ENCODE results near the gene MEGF11.

Gene MEGF11

GRCh38 chr15:65957451-65957850, 296.1 kb downstream of the MEGF11 start:
- no peak for DNase-seq

GRCh38 chr15:65956899-65957298, 296.7 kb downstream of the MEGF11 start:
- no peak for DNase-seq

- DNase-seq, result no peak
Observed at GRCh38 chr15:65956307-65956706, 297.2 kb downstream of the MEGF11 start.

- no peak for DNase-seq
Observed at GRCh38 chr15:65954289-65954741, 299.2 kb downstream of the MEGF11 start.

GRCh38 chr15:65953622-65954021, 299.9 kb downstream of the MEGF11 start:
- DNase-seq, result no peak

GRCh38 chr15:65952391-65953053, 301.0 kb downstream of the MEGF11 start:
- DNase-seq, result no peak

GRCh38 chr15:65951007-65951406, 302.5 kb downstream of the MEGF11 start:
- DNase-seq, result no peak

GRCh38 chr15:65949491-65949890, 304.1 kb downstream of the MEGF11 start:
- DNase-seq, result no peak

- DNase-seq, result no peak
Observed at GRCh38 chr15:65949011-65949410, 304.5 kb downstream of the MEGF11 start.

GRCh38 chr15:65948383-65948782, 305.2 kb downstream of the MEGF11 start:
- DNase-seq, result no peak

- DNase-seq, result no peak
Observed at GRCh38 chr15:65947041-65947440, 306.5 kb downstream of the MEGF11 start.

- DNase-seq, result no peak
Observed at GRCh38 chr15:65945616-65946015, 307.9 kb downstream of the MEGF11 start.

- DNase-seq, result no peak
Observed at GRCh38 chr15:65944404-65944803, 309.1 kb downstream of the MEGF11 start.

GRCh38 chr15:65942436-65942835, 311.1 kb downstream of the MEGF11 start:
- DNase-seq, result no peak

GRCh38 chr15:65940618-65940909, 313.0 kb downstream of the MEGF11 start:
- no peak for DNase-seq

- DNase-seq, result peak; percentile 8
Observed at GRCh38 chr15:65939901-65940617, 313.5 kb downstream of the MEGF11 start.

- no peak for DNase-seq
Observed at GRCh38 chr15:65938604-65939003, 314.9 kb downstream of the MEGF11 start.

GRCh38 chr15:65937476-65937875, 316.1 kb downstream of the MEGF11 start:
- no peak for DNase-seq

- DNase-seq, result no peak
Observed at GRCh38 chr15:65937054-65937453, 316.5 kb downstream of the MEGF11 start.

- DNase-seq, result no peak
Observed at GRCh38 chr15:65936282-65936681, 317.3 kb downstream of the MEGF11 start.

- DNase-seq, result no peak
Observed at GRCh38 chr15:65935391-65935790, 318.2 kb downstream of the MEGF11 start.

GRCh38 chr15:65931221-65931620, 322.3 kb downstream of the MEGF11 start:
- DNase-seq, result no peak

- DNase-seq, result no peak
Observed at GRCh38 chr15:65930134-65930533, 323.4 kb downstream of the MEGF11 start.

GRCh38 chr15:65929573-65929972, 324.0 kb downstream of the MEGF11 start:
- DNase-seq, result no peak

GRCh38 chr15:65927545-65927944, 326.0 kb downstream of the MEGF11 start:
- DNase-seq, result no peak

Data from inflammatory macrophage treated with lipopolysaccharide for 4 hours (primary cell).